Mononuclear cell (primary cell): Measurements from ENCODE around the gene URB1. TPM values are rescaled to one million over a fixed set of nuclear protein-coding genes. Genes with fewer than 3 reads are reported as not detected.
A peak's percentile ranks its signal among the peaks of the same experiment; 100 is the strongest.

Experiments used
- H3K27me3 ChIP-seq: 2 replicates; pipeline ENCODE4 v1.6.0; 2011; ENCODE audit warnings: low read length, control low read depth; ENCODE audit not compliant: insufficient read depth
- H3K4me1 ChIP-seq: 2 replicates; pipeline ENCODE4 v1.5.1; 2011; ENCODE audit warnings: mild to moderate bottlenecking, low read length, control low read depth; ENCODE audit not compliant: insufficient read depth
- H3K4me3 ChIP-seq: 2 replicates; pipeline ENCODE4 v1.5.1; 2011; ENCODE audit warnings: mild to moderate bottlenecking, low read length, moderate library complexity
- H3K9me3 ChIP-seq: 2 replicates; pipeline ENCODE4 v1.5.1; 2011; ENCODE audit warnings: low read depth, mild to moderate bottlenecking, control low read depth, low read length
- total RNA-seq: library from RNA; depleted of rRNA; stranded (reverse); fragments of >200 nt; gene quantifications from one replicate; pipeline ENCODE4 v1.2.3, GENCODE V29; 2012

URB1 gene
- total RNA-seq, 1 donor = 3.5 TPM

- no peak overlapping the region for H3K4me3 ChIP-seq
- H3K27me3 ChIP-seq = no peaks in the 10 kb centered on the region
- no peaks in the 10 kb centered on the region for H3K9me3 ChIP-seq
- H3K4me1 ChIP-seq = peaks cover 21% of the 10 kb centered on the region
These were observed 22.9 kb upstream of the URB1 start for GRCh38 chr21:32415451-32416398.

- H3K9me3 ChIP-seq = no peaks in the 10 kb centered on the region
- peaks cover 21% of the 10 kb centered on the region for H3K4me1 ChIP-seq
- no peak overlapping the region for H3K4me3 ChIP-seq
- no peaks in the 10 kb centered on the region for H3K27me3 ChIP-seq
These were observed 22.0 kb upstream of the URB1 start for GRCh38 chr21:32414579-32415358.

- H3K27me3 ChIP-seq = no peaks in the 10 kb centered on the region
- no peak overlapping the region for H3K4me3 ChIP-seq
- peaks cover 21% of the 10 kb centered on the region for H3K4me1 ChIP-seq
- H3K9me3 ChIP-seq = no peaks in the 10 kb centered on the region
These were observed 21.1 kb upstream of the URB1 start for GRCh38 chr21:32413697-32414578.

- Histone ChIP-seq H3K4me1 (peaks cover 25% of the 10 kb centered on the region), H3K9me3 (no peaks in the 10 kb centered on the region), H3K4me3 (peak overlapping the region; percentile 59), H3K27me3 (no peaks in the 10 kb centered on the region)
These were observed 20.2 kb upstream of the URB1 start for GRCh38 chr21:32413015-32413504.

- Histone ChIP-seq H3K4me1 (peaks cover 26% of the 10 kb centered on the region), H3K9me3 (no peaks in the 10 kb centered on the region), H3K4me3 (peak within 1 kb of the TSS; percentile 59), H3K27me3 (no peaks in the 10 kb centered on the region)
These were observed 19.6 kb upstream of the URB1 start, which contains the start of gene EVA1C for GRCh38 chr21:32412162-32413014. EVA1C (plus strand) TSS chr21:32412706; CDS start chr21:32412854, 148 bp downstream.

- Histone ChIP-seq H3K9me3 (no peaks in the 10 kb centered on the region), H3K4me1 (peaks cover 26% of the 10 kb centered on the region), H3K27me3 (no peaks in the 10 kb centered on the region), H3K4me3 (peak overlapping the region; percentile 59)
These were observed 18.7 kb upstream of the URB1 start for GRCh38 chr21:32411350-32412161.

GRCh38 chr21:32410916-32411315 lies 18.1 kb upstream of the URB1 start:
- H3K4me3 ChIP-seq = no peak overlapping the region
- no peaks in the 10 kb centered on the region for H3K27me3 ChIP-seq
- peaks cover 26% of the 10 kb centered on the region for H3K4me1 ChIP-seq
- H3K9me3 ChIP-seq = no peaks in the 10 kb centered on the region

GRCh38 chr21:32410291-32410690 lies 17.5 kb upstream of the URB1 start:
- H3K4me3 ChIP-seq = no peak overlapping the region
- H3K27me3 ChIP-seq = no peaks in the 10 kb centered on the region
- peaks cover 26% of the 10 kb centered on the region for H3K4me1 ChIP-seq
- no peaks in the 10 kb centered on the region for H3K9me3 ChIP-seq

- H3K4me3 ChIP-seq = no peak overlapping the region
- H3K4me1 ChIP-seq = peaks cover 7% of the 10 kb centered on the region
- H3K27me3 ChIP-seq = no peaks in the 10 kb centered on the region
- no peaks in the 10 kb centered on the region for H3K9me3 ChIP-seq
These were observed 13.6 kb upstream of the URB1 start for GRCh38 chr21:32406405-32406804.

- Histone ChIP-seq H3K4me1 (peaks cover 3% of the 10 kb centered on the region), H3K27me3 (no peaks in the 10 kb centered on the region), H3K4me3 (no peak overlapping the region), H3K9me3 (no peaks in the 10 kb centered on the region)
These were observed 10.5 kb upstream of the URB1 start for GRCh38 chr21:32403201-32403777.

GRCh38 chr21:32393677-32394001 lies 827 bp upstream of the URB1 start:
- peak overlapping the region; percentile 73 for H3K4me3 ChIP-seq
- H3K27me3 ChIP-seq = no peaks in the 10 kb centered on the region
- H3K4me1 ChIP-seq = peaks cover 22% of the 10 kb centered on the region
- H3K9me3 ChIP-seq = no peaks in the 10 kb centered on the region

GRCh38 chr21:32392299-32392879 lies 423 bp downstream of the URB1 start:
- H3K9me3 ChIP-seq = no peaks in the 10 kb centered on the region
- peak overlapping the region; percentile 73 for H3K4me3 ChIP-seq
- H3K4me1 ChIP-seq = peaks cover 22% of the 10 kb centered on the region
- no peaks in the 10 kb centered on the region for H3K27me3 ChIP-seq

GRCh38 chr21:32391755-32392154 lies 1.1 kb downstream of the URB1 start:
- H3K9me3 ChIP-seq = no peaks in the 10 kb centered on the region
- no peak overlapping the region for H3K4me3 ChIP-seq
- H3K4me1 ChIP-seq = peaks cover 22% of the 10 kb centered on the region
- H3K27me3 ChIP-seq = no peaks in the 10 kb centered on the region
